GM12878 (cell line): ENCODE results near the gene RALGPS1. TPM values are rescaled to one million over a fixed set of nuclear protein-coding genes. Genes with fewer than 3 reads are reported as not detected.

Source experiments
- CHD2 ChIP-seq: IDR thresholded peaks from 2 replicates; pipeline ENCODE4 v1.6.1; 2011; ENCODE audit warnings: low read depth, low read length, improper control_type of control experiment, borderline replicate concordance
- ETV6 ChIP-seq, 2 experiments: fragments of 450-650 bp in 1 of 2; IDR thresholded peaks in 1 of 2; conservative IDR thresholded peaks in 1 of 2; 2 replicates each; pipeline ENCODE4 v1.6.1; 2014; ENCODE audit warnings: antibody characterized with exemption in 1 of 2, borderline replicate concordance in 1 of 2, low read depth in 1 of 2, mild to moderate bottlenecking in 1 of 2, moderate library complexity in 1 of 2
- IKZF2 ChIP-seq, 2 experiments: fragments of 450-650 bp; IDR thresholded peaks; 2 replicates each; pipeline ENCODE4 v1.6.1; 2017; ENCODE audit warnings: mild to moderate bottlenecking in 2 of 2, moderate library complexity in 2 of 2
- PAX5 ChIP-seq: IDR thresholded peaks from 2 replicates; pipeline ENCODE4 v1.6.1; 2011; ENCODE audit warnings: low read depth, low read length, borderline replicate concordance
- PML ChIP-seq: IDR thresholded peaks from 2 replicates; pipeline ENCODE4 v1.6.1; 2012; ENCODE audit warnings: low read length, inconsistent platforms
- POU2F2 ChIP-seq: IDR thresholded peaks from 3 replicates; pipeline ENCODE4 v1.6.1; 2011; ENCODE audit warnings: low read depth, mild to moderate bottlenecking, low read length, borderline replicate concordance
- PRDM15 ChIP-seq: fragments of 450-650 bp; formaldehyde crosslinking; IDR thresholded peaks from 2 replicates; pipeline ENCODE4 v1.4.0; 2020; ENCODE audit warnings: mild to moderate bottlenecking, moderate library complexity
- RAD21 ChIP-seq: IDR thresholded peaks from 2 replicates; pipeline ENCODE4 v1.6.1; 2011; ENCODE audit warnings: mild to moderate bottlenecking, low read depth, low read length, moderate library complexity; ENCODE audit not compliant: insufficient read depth
- SIX5 ChIP-seq: IDR thresholded peaks from 2 replicates; pipeline ENCODE4 v1.6.1; 2011; ENCODE audit warnings: mild to moderate bottlenecking, low read depth, low read length, moderate library complexity; ENCODE audit not compliant: severe bottlenecking
- SMAD1 ChIP-seq: fragments of 450-650 bp; IDR thresholded peaks from 2 replicates; pipeline ENCODE4 v1.6.1; 2018; ENCODE audit warnings: mild to moderate bottlenecking, low read depth; ENCODE audit not compliant: partially characterized antibody
- TCF7 ChIP-seq: IDR thresholded peaks from 2 replicates; pipeline ENCODE4 v1.6.1; 2014; ENCODE audit warnings: antibody characterized with exemption, borderline replicate concordance
- USF1 ChIP-seq: IDR thresholded peaks from 2 replicates; pipeline ENCODE4 v1.6.1; 2011; ENCODE audit warnings: borderline replicate concordance, low read depth, mild to moderate bottlenecking, moderate library complexity, mixed read lengths, low read length; ENCODE audit not compliant: insufficient read depth; ENCODE audit errors: extremely low read length
- polyA plus RNA-seq, 11 experiments: library from polyadenylated mRNA; depleted of rRNA in 4 of 11; unstranded in 6 of 11; stranded (reverse) in 5 of 11; fragments of >200 nt; fragmentation: Nextera tagmentation in 4 of 11; fragmentation: Illumina TruSeq in 1 of 11; extraction: Ambion mirVana in 4 of 11; extraction: Trizol in 1 of 11; gene quantifications; 1 replicate in 1 of 11; 2 replicates in 10 of 11; pipeline versions ENCODE4 v1.2.1 to v1.2.3, GENCODE V29; 2011 to 2016; ENCODE audit warnings: inconsistent platforms in 2 of 11, missing spikeins in 2 of 11, low read depth in 1 of 11
- total RNA-seq, 4 experiments: library from RNA; depleted of rRNA in 3 of 4; stranded (reverse); fragments of >200 nt in 3 of 4; fragmentation: Illumina TruSeq in 1 of 4; extraction: Trizol in 1 of 4; gene quantifications; 2 replicates each; pipeline versions ENCODE4 v1.2.1 to v1.2.3, GENCODE V29; 2013 to 2021
- TF ChIP-seq, protein P1 (sequence below): IDR thresholded peaks from 2 replicates; pipeline ENCODE4 v1.6.1; 2012; ENCODE audit warnings: low read length, inconsistent platforms
- TF ChIP-seq, protein P2 (sequence below): fragments of 450-650 bp; IDR thresholded peaks from 2 replicates; pipeline ENCODE4 v1.6.1; 2017; ENCODE audit warnings: mild to moderate bottlenecking, moderate library complexity
- TF ChIP-seq, protein P3 (sequence below): fragments of 450-650 bp; IDR thresholded peaks from 2 replicates; pipeline ENCODE4 v1.6.1; 2017; ENCODE audit warnings: low read depth, mild to moderate bottlenecking, moderate library complexity

Gene RALGPS1
- total and polyA plus RNA-seq, 10 of the 15 experiments (the other 5 are each of a cell fraction or from before 2014, with no cell fraction given) = 0.13 to 5.6 (median 2.7) TPM

DNA sequence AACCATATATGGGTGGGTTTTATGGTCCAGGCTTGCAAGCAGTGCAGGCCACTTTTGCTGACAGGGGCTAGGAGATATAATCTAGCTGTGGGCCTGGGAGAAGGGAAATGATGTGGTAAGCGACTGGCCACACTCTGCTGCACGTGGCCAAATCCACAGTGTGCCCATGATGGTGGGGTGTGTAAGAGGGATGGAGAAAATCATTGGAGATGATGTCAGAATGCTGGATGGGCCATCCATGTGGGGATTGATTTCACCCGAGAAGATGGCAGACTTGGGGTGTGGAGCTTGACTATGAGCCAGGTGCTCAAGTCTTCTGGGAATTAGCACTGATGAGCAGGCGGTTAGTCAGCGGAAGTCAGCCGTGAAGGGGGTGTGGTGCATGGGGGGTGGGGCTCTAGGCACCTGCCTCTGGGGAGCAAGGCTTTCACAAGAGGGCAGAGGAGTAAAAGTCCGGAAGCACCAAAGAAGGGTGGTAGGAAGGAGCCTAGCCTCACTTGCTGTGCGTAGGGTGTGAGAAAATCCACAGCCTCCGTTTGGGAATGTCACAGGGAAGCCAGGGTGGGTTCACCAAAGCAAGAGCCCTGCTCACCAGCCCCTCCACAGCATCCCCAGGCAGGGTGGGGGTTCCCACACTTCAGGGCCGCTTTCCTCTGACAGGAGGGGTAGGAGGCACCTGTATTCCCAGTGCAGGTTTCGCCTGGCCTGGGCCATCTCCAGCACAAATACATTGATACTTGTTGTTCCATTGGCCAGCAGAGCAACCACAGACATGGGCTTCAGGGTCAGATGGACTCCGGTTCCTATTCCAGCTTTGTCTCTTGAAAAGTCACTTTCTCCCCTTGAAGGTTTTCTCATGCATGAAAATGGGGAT lies 252.3 kb downstream of the RALGPS1 start (continued):
- TF ChIP-seq PRDM15 (CRISPR knock-in tag) = peak; percentile 74; the same call in 1 of the 2 replicates
- TF ChIP-seq, protein P1, sequence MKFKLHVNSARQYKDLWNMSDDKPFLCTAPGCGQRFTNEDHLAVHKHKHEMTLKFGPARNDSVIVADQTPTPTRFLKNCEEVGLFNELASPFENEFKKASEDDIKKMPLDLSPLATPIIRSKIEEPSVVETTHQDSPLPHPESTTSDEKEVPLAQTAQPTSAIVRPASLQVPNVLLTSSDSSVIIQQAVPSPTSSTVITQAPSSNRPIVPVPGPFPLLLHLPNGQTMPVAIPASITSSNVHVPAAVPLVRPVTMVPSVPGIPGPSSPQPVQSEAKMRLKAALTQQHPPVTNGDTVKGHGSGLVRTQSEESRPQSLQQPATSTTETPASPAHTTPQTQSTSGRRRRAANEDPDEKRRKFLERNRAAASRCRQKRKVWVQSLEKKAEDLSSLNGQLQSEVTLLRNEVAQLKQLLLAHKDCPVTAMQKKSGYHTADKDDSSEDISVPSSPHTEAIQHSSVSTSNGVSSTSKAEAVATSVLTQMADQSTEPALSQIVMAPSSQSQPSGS = peak; percentile 81
- TF ChIP-seq, protein P2, sequence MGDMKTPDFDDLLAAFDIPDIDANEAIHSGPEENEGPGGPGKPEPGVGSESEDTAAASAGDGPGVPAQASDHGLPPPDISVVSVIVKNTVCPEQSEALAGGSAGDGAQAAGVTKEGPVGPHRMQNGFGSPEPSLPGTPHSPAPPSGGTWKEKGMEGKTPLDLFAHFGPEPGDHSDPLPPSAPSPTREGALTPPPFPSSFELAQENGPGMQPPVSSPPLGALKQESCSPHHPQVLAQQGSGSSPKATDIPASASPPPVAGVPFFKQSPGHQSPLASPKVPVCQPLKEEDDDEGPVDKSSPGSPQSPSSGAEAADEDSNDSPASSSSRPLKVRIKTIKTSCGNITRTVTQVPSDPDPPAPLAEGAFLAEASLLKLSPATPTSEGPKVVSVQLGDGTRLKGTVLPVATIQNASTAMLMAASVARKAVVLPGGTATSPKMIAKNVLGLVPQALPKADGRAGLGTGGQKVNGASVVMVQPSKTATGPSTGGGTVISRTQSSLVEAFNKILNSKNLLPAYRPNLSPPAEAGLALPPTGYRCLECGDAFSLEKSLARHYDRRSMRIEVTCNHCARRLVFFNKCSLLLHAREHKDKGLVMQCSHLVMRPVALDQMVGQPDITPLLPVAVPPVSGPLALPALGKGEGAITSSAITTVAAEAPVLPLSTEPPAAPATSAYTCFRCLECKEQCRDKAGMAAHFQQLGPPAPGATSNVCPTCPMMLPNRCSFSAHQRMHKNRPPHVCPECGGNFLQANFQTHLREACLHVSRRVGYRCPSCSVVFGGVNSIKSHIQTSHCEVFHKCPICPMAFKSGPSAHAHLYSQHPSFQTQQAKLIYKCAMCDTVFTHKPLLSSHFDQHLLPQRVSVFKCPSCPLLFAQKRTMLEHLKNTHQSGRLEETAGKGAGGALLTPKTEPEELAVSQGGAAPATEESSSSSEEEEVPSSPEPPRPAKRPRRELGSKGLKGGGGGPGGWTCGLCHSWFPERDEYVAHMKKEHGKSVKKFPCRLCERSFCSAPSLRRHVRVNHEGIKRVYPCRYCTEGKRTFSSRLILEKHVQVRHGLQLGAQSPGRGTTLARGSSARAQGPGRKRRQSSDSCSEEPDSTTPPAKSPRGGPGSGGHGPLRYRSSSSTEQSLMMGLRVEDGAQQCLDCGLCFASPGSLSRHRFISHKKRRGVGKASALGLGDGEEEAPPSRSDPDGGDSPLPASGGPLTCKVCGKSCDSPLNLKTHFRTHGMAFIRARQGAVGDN = peak; percentile 100
- TF ChIP-seq, protein P3, sequence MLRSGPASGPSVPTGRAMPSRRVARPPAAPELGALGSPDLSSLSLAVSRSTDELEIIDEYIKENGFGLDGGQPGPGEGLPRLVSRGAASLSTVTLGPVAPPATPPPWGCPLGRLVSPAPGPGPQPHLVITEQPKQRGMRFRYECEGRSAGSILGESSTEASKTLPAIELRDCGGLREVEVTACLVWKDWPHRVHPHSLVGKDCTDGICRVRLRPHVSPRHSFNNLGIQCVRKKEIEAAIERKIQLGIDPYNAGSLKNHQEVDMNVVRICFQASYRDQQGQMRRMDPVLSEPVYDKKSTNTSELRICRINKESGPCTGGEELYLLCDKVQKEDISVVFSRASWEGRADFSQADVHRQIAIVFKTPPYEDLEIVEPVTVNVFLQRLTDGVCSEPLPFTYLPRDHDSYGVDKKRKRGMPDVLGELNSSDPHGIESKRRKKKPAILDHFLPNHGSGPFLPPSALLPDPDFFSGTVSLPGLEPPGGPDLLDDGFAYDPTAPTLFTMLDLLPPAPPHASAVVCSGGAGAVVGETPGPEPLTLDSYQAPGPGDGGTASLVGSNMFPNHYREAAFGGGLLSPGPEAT = peak; percentile 86
- TF ChIP-seq USF1 = peak; percentile 43
- peak; percentile 26; the same call in 1 of the 3 replicates for TF ChIP-seq POU2F2
- TF ChIP-seq RAD21 = no peak
- no peak for TF ChIP-seq SIX5
- peak; percentile 92 for TF ChIP-seq CHD2
- peak; percentile 94 for TF ChIP-seq PAX5
- TF ChIP-seq IKZF2 (IDR thresholded peaks at IDR 0.05) = peak; percentile 88 to 90
- TF ChIP-seq PML = no peak; the same call in 1 of the 2 replicates
- peak; percentile 86 for TF ChIP-seq SMAD1
- no peak for TF ChIP-seq TCF7
- TF ChIP-seq ETV6 (conservative IDR thresholded peaks at IDR 0.05 in 1 of 2, IDR thresholded peaks at IDR 0.05 in 1 of 2; ENCODE audit: borderline replicate concordance in 1 of 2, low read depth in 1 of 2) = no peak
